ENCODE data around the gene KDELR1. TPM values are rescaled to one million over a fixed set of nuclear protein-coding genes. Genes with fewer than 3 reads are reported as not detected.
A peak's percentile ranks its signal among the peaks of the same experiment; 100 is the strongest.

Gene KDELR1
- total and polyA plus RNA-seq, 2 of the 13 experiments (the other 11 are each of a cell fraction or from before 2014, with no cell fraction given), result 134 to 185 TPM

GRCh38 chr19:48415395-48415794 is 24.0 kb upstream of the KDELR1 start:
- Histone ChIP-seq H3K79me2 (ENCODE audit: insufficient read depth, low read length) (no peaks in the 10 kb centered on the region), H3K9me3 (ENCODE audit: low read length) (no peaks in the 10 kb centered on the region), H2AFZ (ENCODE audit: low read length) (no peak overlapping the region), H3K4me1 (ENCODE audit: insufficient read depth, low read length) (peaks cover 39% of the 10 kb centered on the region), H3K4me2 (ENCODE audit: low read depth, low read length) (peak overlapping the region; percentile 66; the same call in 1 of the 2 replicates), H3K9ac (ENCODE audit: insufficient read depth, low read depth, low read length) (no peak overlapping the region), H4K20me1 (ENCODE audit: insufficient read depth, low read length) (no peaks in the 10 kb centered on the region), H3K27ac (ENCODE audit: extremely low read length, insufficient read depth, low read length) (no peak overlapping the region), H3K36me3 (replicated peaks in 1 of 2; ENCODE audit: control insufficient read depth in 1 of 2, insufficient read depth in 2 of 2, low read length in 2 of 2) (no peaks in the 10 kb centered on the region), H3K4me3 (replicated peaks in 1 of 3; ENCODE audit: insufficient read depth in 1 of 3, low read depth in 2 of 3, low read length in 3 of 3) (no peak overlapping the region), H3K27me3 (ENCODE audit: control insufficient read depth in 1 of 2, insufficient read depth in 2 of 2, low read length in 2 of 2) (no peaks in the 10 kb centered on the region; a peak in 1 of 5 replicates)
- ChIA-PET POLR2A (no interaction called here), CTCF (ENCODE audit: low intra/inter-chr PET ratio, low total read pairs) (no interaction called here)
- FAIRE-seq (no peak), ATAC-seq (peak; percentile 49), DNase-seq (ENCODE audit: low spot score) (peak; percentile 52)
- no TSS peak for BruUV-seq (replicated peaks)
- TF ChIP-seq HNRNPK (IDR thresholded peaks at IDR 0.05; ENCODE audit: low read depth, low read length, poor library complexity, severe bottlenecking) (peak; percentile 18), TFDP1 (CRISPR knock-in tag; IDR thresholded peaks at IDR 0.05; ENCODE audit: borderline replicate concordance) (no peak)
- in situ Hi-C loops (cut with HindIII; ENCODE audit: extremely low pct_ligation_motif_present, low pct_unique_long_range_greater_than_20kb) (no loop called here), intact Hi-C loops (cut with micrococcal nuclease; ENCODE audit: unreplicated experiment) (no loop called here)
- 51% methylated on average over 14 of the region's 14 CpGs for WGBS (ENCODE audit: low lambda C conversion rate)

GRCh38 chr19:48413879-48414587 is 22.7 kb upstream of the KDELR1 start:
- no peak overlapping the region for H3K9ac ChIP-seq (ENCODE audit: insufficient read depth, low read depth, low read length)

More at GRCh38 chr19:48413879-48414587, 22.7 kb upstream of the KDELR1 start:
- Histone ChIP-seq H3K79me2 (ENCODE audit: insufficient read depth, low read length) (no peaks in the 10 kb centered on the region), H4K20me1 (ENCODE audit: insufficient read depth, low read length) (no peaks in the 10 kb centered on the region), H3K27ac (ENCODE audit: extremely low read length, insufficient read depth, low read length) (no peak overlapping the region), H2AFZ (ENCODE audit: low read length) (peak overlapping the region; percentile 42), H3K4me1 (ENCODE audit: insufficient read depth, low read length) (peaks cover 39% of the 10 kb centered on the region), H3K9me3 (ENCODE audit: low read length) (no peaks in the 10 kb centered on the region), H3K4me2 (ENCODE audit: low read depth, low read length) (peak overlapping the region; percentile 66), H3K27me3 (ENCODE audit: control insufficient read depth in 1 of 2, insufficient read depth in 2 of 2, low read length in 2 of 2) (no peaks in the 10 kb centered on the region; a peak in 1 of 5 replicates), H3K36me3 (replicated peaks in 1 of 2; ENCODE audit: control insufficient read depth in 1 of 2, insufficient read depth in 2 of 2, low read length in 2 of 2) (no peaks in the 10 kb centered on the region), H3K4me3 (replicated peaks in 1 of 3; ENCODE audit: insufficient read depth in 1 of 3, low read depth in 2 of 3, low read length in 3 of 3) (peak overlapping the region in 2 of 3 experiments; percentile 34 to 52; a peak in 4 of 6 replicates)
- BruUV-seq (replicated peaks), result no TSS peak
- in situ Hi-C loops (cut with HindIII; ENCODE audit: extremely low pct_ligation_motif_present, low pct_unique_long_range_greater_than_20kb) (no loop called here), intact Hi-C loops (cut with micrococcal nuclease; ENCODE audit: unreplicated experiment) (no loop called here)
- POLR2A ChIA-PET, result interaction anchor here (0.9 to 1.2 kb wide), 3 partner anchors 11 to 60 kb away, joined by 3 to 4 read pairs (median 3); no protein-coding TSS in a partner anchor
- DNase-seq (ENCODE audit: low spot score), result no peak
- TF ChIP-seq ZBTB38 (CRISPR knock-in tag; IDR thresholded peaks at IDR 0.05), result peak; percentile 26; the same call in 1 of the 2 replicates
- TF ChIP-seq IRF1 (CRISPR knock-in tag; IDR thresholded peaks at IDR 0.05; ENCODE audit: low read depth), result no peak
- TF ChIP-seq ZBTB33 (CRISPR knock-in tag; IDR thresholded peaks at IDR 0.05), result peak; percentile 85
- 19% methylated on average over 4 of the region's 24 CpGs for WGBS (ENCODE audit: low lambda C conversion rate)
- CTCF ChIA-PET (ENCODE audit: low intra/inter-chr PET ratio, low total read pairs), result no interaction called here
- no peak for ATAC-seq
- no peak for FAIRE-seq

Data from HepG2 (cell line).